IPS-NIHi7 (cell line): ENCODE results near the gene IFRD1.

Experiments used
- DNase-seq: peaks from one replicate; pipeline ENCODE4 v3.0.0; 2012; ENCODE audit warnings: mixed read lengths; ENCODE audit errors: extremely low spot score

The IFRD1 gene, protein sequence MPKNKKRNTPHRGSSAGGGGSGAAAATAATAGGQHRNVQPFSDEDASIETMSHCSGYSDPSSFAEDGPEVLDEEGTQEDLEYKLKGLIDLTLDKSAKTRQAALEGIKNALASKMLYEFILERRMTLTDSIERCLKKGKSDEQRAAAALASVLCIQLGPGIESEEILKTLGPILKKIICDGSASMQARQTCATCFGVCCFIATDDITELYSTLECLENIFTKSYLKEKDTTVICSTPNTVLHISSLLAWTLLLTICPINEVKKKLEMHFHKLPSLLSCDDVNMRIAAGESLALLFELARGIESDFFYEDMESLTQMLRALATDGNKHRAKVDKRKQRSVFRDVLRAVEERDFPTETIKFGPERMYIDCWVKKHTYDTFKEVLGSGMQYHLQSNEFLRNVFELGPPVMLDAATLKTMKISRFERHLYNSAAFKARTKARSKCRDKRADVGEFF

DNA sequence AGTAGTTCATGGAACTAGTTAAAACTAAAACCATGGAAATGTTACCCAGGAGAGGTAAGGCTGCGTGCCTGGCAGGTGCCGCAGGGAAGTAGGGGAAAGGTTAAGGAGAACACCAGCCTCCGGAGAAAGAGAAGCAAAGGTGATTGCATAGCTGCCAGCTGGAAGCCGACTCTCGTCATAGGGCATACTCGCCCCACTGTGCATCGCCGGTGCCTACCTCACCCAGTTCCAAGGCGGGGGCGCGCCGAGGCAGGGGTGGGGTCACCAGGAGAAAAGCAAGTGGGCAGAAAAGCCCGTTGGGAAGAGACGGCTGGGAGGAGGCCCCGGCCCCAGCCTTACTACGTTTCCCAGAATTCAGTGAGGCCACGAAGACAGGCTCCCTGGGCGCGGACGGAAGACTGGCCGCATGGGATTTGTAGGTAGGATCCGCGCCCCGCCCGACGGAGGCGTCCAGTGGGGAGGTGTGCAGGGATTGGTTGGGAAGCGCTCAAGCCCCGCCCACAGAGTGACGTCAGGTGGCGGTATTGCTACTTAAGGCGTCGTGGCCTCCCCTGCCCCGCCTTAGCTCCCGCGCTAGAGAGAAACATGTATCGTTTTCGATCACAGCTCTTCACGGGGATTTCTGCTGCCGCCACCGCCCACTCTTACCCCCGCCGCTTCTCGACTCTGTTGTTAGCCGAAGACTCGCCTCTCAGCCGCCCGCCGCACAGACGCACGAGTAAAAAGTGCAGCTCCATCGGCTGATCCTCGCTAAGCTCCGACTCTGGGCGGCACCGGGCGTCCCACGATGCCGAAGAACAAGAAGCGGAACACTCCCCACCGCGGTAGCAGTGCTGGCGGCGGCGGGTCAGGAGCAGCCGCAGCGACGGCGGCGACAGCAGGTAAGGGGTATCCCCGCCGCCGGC is at the start of gene IFRD1:
Gene IFRD1 (plus strand): TSS at position 559 of the 905 bp plus-strand sequence. CDS start 229 bp downstream, at position 788.
- DNase-seq = peak; percentile 95

DNA sequence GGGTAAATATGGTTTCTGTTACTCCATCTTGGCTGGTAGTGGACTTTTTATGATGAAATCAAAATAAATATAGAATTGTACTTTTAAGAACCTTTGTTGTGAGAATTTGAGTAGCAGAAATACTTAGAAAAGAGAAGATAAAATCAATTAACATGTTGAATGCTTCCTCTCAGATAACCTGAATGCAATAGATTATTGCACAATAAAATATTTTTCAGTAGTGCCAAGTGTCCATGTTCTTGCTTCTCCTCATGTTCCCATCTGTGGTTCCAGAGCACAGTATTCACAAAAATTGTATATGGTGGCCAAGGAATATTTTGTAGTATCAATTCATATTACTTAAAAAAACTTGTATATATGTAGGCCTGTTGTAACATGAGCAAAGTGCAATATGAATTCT is 45.9 kb upstream of the IFRD1 start:
- no peak for DNase-seq

- DNase-seq = no peak
These were observed 45.0 kb upstream of the IFRD1 start for GRCh38 chr7:112405286-112405685.

DNA sequence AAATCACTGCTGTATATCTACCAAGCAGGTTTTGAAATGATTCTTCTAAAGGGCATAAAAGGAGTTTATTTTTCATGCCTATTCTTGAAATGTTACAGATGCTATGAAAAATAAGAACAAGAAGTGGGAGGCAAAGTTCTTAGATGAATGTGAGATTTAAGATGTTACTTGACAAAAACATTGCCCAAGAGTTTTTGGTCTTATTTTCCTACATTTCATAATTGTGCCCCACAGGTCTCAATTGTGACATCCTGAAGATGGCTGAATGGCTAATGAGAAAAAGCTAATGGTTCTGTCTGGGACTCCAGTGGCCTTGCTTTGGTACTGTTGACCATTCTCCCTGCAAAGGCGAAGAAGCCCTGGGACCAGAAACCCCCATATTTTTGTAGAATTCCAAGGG is 43.0 kb upstream of the IFRD1 start:
- no peak for DNase-seq

DNA sequence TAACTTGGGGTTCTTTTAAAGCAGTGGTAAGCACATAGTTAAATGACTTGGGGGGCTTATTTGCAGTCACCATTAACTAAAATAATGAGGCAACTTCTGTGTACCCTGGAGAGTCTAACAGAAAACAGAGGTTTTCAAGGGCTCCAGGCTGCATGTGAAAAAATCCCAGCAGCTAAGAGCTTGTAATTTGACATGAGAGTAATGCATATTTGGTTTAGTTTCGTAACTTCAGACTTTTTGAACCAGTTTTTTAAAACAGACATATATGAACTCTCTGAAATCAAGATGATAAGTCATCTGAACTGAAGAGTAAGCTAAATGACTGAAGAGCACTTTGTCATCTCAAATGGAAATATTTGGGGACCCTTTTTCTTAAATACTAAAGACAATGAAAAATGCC is 40.2 kb upstream of the IFRD1 start:
- DNase-seq = no peak

GRCh38 chr7:112411186-112411795 is 39.0 kb upstream of the IFRD1 start:
- DNase-seq = peak; percentile 25

GRCh38 chr7:112414855-112415490 is 35.3 kb upstream of the IFRD1 start:
- DNase-seq = peak; percentile 40

DNA sequence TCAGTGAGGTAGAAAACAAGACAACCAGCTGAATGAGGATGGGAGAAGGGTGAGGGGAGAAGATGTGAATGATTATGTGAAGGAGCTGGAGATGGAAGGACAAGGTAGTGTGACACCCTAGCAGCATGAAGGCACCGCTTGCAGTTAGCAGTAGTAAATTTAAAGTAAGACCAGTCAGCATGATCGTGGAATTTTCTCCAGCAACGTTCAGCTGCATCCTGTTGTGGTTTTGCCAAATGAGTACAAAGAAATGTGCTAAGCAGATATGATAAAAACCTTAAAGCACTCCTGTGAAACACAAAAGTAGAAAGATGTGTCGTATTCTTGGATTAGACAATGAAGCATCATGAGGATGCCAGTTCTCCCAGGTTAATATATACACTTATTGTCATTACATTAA is 34.1 kb upstream of the IFRD1 start:
- no peak for DNase-seq

DNA sequence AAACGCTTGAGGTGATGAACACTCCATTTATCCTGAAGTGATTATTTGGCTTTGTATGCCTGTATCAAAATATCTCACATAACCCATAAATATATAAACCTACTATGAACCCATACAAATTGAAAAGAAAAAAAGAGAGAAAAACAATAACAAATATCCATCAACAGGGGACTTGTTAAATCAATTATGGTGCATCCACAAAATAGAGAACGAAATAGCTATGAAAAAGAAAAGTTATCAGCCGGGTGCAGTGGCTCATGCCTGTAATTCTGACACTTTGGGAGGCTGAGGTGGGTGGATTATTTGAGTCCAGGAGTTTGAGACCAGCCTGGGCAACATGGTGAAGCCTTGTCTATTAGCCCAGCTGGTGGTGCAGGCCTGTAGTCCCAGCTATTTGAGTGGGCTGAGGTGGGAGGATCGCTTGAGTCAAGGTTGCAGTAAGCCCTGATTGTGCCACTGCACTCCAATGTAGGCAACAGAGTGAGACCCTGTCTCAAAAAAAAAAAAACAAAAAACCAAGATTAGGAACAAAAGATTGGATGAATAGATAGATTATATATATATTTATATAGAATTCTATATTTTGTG is 30.6 kb upstream of the IFRD1 start:
- no peak for DNase-seq

DNA sequence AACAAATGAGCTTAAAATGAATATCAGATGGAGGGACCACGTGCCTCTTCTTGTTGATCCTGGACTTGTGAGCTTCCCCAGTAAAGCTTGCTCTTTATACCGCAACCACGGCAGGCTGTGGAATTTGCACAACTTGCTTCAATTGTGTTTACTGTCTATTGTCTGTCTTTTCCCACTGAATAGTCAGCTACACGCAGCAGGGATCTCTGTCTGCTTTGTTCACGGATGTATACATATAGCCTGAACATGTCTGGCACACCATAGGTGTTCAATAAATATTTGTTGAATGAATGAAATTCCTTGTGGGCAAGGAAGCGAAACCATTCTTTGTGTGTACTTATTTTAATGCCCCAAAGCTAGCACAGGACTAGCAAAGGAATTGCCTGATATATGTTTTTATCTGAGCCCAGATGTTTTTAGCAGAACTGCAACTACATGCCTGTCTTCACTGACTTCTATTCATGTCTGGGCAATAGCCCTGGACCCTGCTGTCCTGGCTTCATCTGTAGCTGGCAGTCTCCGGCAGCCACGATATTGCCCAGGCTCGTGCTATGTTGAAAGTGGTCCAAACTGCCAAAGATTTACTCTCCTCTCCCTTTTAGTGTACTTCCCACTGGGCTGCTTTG is 29.9 kb upstream of the IFRD1 start:
- DNase-seq = no peak

DNA sequence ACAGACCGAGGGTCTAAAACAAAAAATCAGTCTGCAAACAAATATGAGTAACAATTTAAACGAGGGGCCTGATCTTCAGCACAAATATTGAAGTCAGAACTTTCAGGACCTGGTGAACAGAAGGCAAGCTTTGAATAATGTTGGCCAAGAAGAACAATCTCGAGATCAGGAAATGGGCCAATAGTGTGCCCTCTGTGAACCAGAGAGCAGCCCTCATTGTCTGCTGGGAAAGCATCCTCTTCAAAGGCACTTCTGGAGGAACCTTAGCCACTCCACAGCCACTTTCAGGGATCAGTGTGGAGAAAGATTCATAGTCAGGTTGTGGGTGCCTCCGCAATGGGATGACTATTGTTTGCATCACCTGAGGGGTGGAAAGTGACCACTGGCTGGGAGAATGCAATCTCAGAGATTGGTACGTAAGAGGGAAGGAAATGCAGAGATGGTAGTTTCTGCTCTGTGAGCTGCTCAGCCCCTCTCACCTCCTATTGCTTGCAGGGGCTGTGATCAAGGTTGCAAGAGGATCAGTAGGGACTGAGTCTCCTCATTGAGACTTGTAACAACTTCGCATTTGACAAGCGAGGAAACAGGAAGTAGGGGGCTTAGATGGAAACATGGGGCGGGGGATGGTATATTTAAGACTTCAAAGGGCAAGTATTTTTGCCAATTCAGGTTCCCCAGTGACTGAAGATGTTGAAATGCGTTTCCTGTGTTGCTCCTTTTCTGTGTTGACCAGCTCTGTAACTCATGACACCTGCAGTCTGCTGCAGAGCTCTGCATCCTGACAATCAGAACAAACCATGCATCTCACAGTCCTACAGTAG is 28.4 kb upstream of the IFRD1 start:
- DNase-seq = peak; percentile 28

GRCh38 chr7:112422842-112423496 is 27.3 kb upstream of the IFRD1 start:
- peak; percentile 80 for DNase-seq

- no peak for DNase-seq
These were observed 26.3 kb upstream of the IFRD1 start for GRCh38 chr7:112423987-112424386.

- DNase-seq = no peak
These were observed 22.3 kb upstream of the IFRD1 start for GRCh38 chr7:112427984-112428383.

- DNase-seq = no peak
These were observed 21.5 kb upstream of the IFRD1 start for GRCh38 chr7:112428715-112429114.

DNA sequence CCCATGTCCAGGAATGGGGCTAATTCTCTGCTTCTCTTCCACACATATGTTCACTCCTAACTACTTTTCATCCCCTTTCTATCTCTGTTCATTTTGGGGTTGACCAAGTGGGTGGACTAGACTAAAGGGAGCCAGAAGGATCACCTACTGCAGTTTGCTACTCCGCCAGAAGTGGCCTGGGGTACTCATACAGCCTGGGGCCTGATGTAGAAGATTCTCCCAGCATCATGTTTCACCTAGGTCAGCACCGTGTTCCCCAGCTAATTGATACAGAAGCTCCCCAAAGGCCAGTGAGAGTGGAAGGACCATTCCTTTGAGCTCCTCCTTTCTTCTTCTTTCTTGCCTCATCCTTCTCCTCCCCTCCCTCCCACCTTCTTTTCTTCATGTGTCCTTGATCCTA is 19.6 kb upstream of the IFRD1 start:
- no peak for DNase-seq

- DNase-seq = no peak
These were observed 18.5 kb upstream of the IFRD1 start for GRCh38 chr7:112431803-112432202.

GRCh38 chr7:112433289-112433688 is 17.0 kb upstream of the IFRD1 start:
- no peak for DNase-seq

DNA sequence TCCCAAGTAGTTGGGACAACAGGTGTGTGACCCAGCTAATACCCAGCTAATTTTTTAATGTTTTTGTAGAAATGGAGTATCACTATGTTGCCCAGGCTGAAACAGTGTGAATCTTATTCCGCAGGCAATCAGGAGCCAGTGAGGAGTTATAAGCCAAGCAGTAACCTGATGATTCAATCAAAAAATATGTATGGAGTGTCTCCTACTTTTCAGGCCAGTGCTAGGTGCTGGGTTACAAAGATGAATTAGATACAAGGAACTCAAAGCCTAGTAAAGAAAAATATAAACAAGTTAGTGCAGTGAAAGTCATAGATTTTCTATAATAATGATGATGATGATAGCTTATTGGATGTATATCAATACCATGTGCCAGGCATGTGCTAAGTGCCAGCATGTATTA is 13.2 kb upstream of the IFRD1 start:
- DNase-seq = no peak

- DNase-seq = no peak
These were observed 10.8 kb upstream of the IFRD1 start for GRCh38 chr7:112439476-112439875.
